PC-3 (cell line): ENCODE measurements around the gene LRRC7. TPM values are rescaled to one million over a fixed set of nuclear protein-coding genes. Genes with fewer than 3 reads are reported as not detected.

ENCODE experiments used
- ATAC-seq: fragments of 200-7000 bp; cut with Tn5 transposase; 2 replicates; pipeline ENCODE4 v1.9.1; 2020; ENCODE audit warnings: mild to moderate bottlenecking, moderate library complexity
- BruUV-seq: library from RNA; stranded (reverse); fragments of 400-500 nt; replicated peaks from 2 replicates; lab custom pipeline; 2021; lab: Mats Ljungman, UMichigan
- CTCF ChIA-PET: fragments of 300-600 bp; sonication (Branson Sonifier 250); formaldehyde crosslinking; loops from one replicate; lab custom pipeline; 2022; ENCODE audit warnings: antibody characterized with exemption; lab: Charles Lee
- POLR2A ChIA-PET: fragments of 300-600 bp; sonication (Branson Sonifier 250); formaldehyde crosslinking; loops from one replicate; lab custom pipeline; 2022; ENCODE audit warnings: antibody characterized with exemption; ENCODE audit not compliant: unreplicated experiment; lab: Charles Lee
- DNase-seq: peaks from one replicate; pipeline ENCODE4 v3.0.0-alpha.2; 2015
- H2AFZ ChIP-seq: fragments of 300-600 bp; sonication (generic); 2 replicates; pipeline ENCODE4 v1.6.0; 2016; ENCODE audit warnings: antibody characterized with exemption, low read length
- H3F3A ChIP-seq: fragments of 300-600 bp; sonication (generic); one replicate; pipeline ENCODE4 v1.6.0; 2017; ENCODE audit warnings: antibody characterized with exemption, low read length, control low read depth, mild to moderate bottlenecking; ENCODE audit not compliant: unreplicated experiment
- H3K27ac ChIP-seq: fragments of 300-600 bp; sonication (generic); 2 replicates; pipeline ENCODE4 v1.5.1; 2016; ENCODE audit warnings: mild to moderate bottlenecking, low read length
- H3K27me3 ChIP-seq: fragments of 300-600 bp; sonication (generic); 2 replicates; pipeline ENCODE4 v1.6.1; 2016; ENCODE audit warnings: low read length, mixed read lengths
- H3K36me3 ChIP-seq: fragments of 300-600 bp; sonication (generic); 2 replicates; pipeline ENCODE4 v1.6.1; 2016; ENCODE audit warnings: low read depth, mixed run types, low read length, mixed read lengths
- H3K4me1 ChIP-seq: fragments of 300-600 bp; sonication (generic); 2 replicates; pipeline ENCODE4 v1.5.1; 2016; ENCODE audit warnings: low read length; ENCODE audit not compliant: insufficient read depth
- H3K4me2 ChIP-seq: fragments of 300-600 bp; sonication (generic); 2 replicates; pipeline ENCODE4 v1.6.0; 2016; ENCODE audit warnings: low read length
- H3K4me3 ChIP-seq: fragments of 300-600 bp; sonication (generic); 2 replicates; pipeline ENCODE4 v1.5.1; 2016; ENCODE audit warnings: mild to moderate bottlenecking, low read length, mixed read lengths
- H3K79me2 ChIP-seq: fragments of 300-600 bp; sonication (generic); 2 replicates; pipeline ENCODE4 v1.6.1; 2017; ENCODE audit warnings: low read length, mixed read lengths
- H3K9ac ChIP-seq: fragments of 300-600 bp; sonication (generic); 2 replicates; pipeline ENCODE4 v1.6.0; 2016; ENCODE audit warnings: mild to moderate bottlenecking, low read length
- H3K9me2 ChIP-seq: fragments of 300-600 bp; sonication (generic); replicated peaks from 2 replicates; pipeline ENCODE4 v1.6.1; 2016; ENCODE audit warnings: mixed run types, low read length, mixed read lengths
- H3K9me3 ChIP-seq: fragments of 300-600 bp; sonication (generic); 2 replicates; pipeline ENCODE4 v1.6.1; 2016; ENCODE audit warnings: low read length, mixed read lengths
- H4K20me1 ChIP-seq: fragments of 300-600 bp; sonication (generic); 2 replicates; pipeline ENCODE4 v1.6.1; 2016; ENCODE audit warnings: low read length, mixed read lengths
- CTCF ChIP-seq: fragments of 300-600 bp; sonication (generic); conservative IDR thresholded peaks from 2 replicates; pipeline ENCODE4 v1.5.1; 2017; ENCODE audit warnings: antibody characterized with exemption, low read depth, mild to moderate bottlenecking, low read length
- EZH2 ChIP-seq: fragments of 300-600 bp; sonication (generic); IDR thresholded peaks from one replicate; pipeline ENCODE4 v1.6.1; 2017; ENCODE audit warnings: antibody characterized with exemption, mild to moderate bottlenecking, low read length; ENCODE audit not compliant: unreplicated experiment
- EZH2phosphoT487 ChIP-seq: fragments of 300-600 bp; sonication (generic); IDR thresholded peaks from 2 replicates; pipeline ENCODE4 v1.6.1; 2018; ENCODE audit warnings: mild to moderate bottlenecking, antibody characterized with exemption, low read length, borderline replicate concordance
- intact Hi-C: fragments of 100-400 bp; cut with micrococcal nuclease; formaldehyde crosslinking; loops from 2 replicates; pipeline ENCODE4 v1.9.0; 2023
- total RNA-seq: library from RNA; depleted of rRNA; stranded (reverse); fragments of >200 nt; gene quantifications from 2 replicates; pipeline ENCODE4 v1.2.3, GENCODE V29; 2014

Gene LRRC7
- total RNA-seq, 1 experiment from 2014 or later, result 0.04 TPM

DNA sequence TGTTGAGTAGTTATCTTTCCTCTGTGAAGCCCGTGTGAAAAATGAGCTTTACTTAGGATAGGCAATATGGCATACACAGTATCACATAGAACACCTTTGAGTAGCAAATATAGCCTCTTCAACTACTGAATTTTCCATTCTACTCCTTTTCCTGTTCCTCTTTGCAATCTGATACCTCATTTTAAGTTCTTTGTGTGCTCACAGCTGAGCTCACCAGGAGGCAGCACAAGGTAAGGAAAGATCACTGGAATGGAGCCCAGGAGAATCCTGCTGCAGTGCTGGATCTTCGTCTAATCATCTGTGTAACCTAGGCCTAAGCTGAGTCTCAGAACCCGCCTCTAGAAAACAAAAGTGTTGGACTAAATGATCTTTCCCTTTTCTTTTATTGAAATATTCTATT, 466.7 kb downstream of the LRRC7 start:
- Histone ChIP-seq H4K20me1 (no peaks in the 10 kb centered on the region), H3K79me2 (no peaks in the 10 kb centered on the region), H3F3A (no peaks in the 10 kb centered on the region), H3K9me3 (no peaks in the 10 kb centered on the region), H3K9me2 (no peaks in the 10 kb centered on the region), H3K9ac (no peak overlapping the region), H3K27ac (no peak overlapping the region), H3K36me3 (no peaks in the 10 kb centered on the region), H3K4me1 (no peaks in the 10 kb centered on the region; the same call in 1 of the 2 replicates), H2AFZ (no peak overlapping the region), H3K4me3 (no peak overlapping the region), H3K27me3 (peaks cover 10% of the 10 kb centered on the region; the same call in 1 of the 2 replicates), H3K4me2 (no peak overlapping the region)
- peak; percentile 97 for ATAC-seq
- TF ChIP-seq EZH2phosphoT487 (no peak), EZH2 (no peak), CTCF (peak; percentile 76)
- BruUV-seq, result no TSS peak
- peak; percentile 84 for DNase-seq
- intact Hi-C loops, result loop anchor here (1.0 to 2.0 kb wide), 4 partner anchors 98 to 476 kb away; no protein-coding TSS in a partner anchor
- ChIA-PET POLR2A (no interaction called here), CTCF (interaction anchor here (0.6 to 1.1 kb wide), 4 partner anchors 108 to 1581 kb away, joined by 3 to 17 read pairs (median 4); partner anchors contain the start of genes LRRC40 and SRSF11)

DNA sequence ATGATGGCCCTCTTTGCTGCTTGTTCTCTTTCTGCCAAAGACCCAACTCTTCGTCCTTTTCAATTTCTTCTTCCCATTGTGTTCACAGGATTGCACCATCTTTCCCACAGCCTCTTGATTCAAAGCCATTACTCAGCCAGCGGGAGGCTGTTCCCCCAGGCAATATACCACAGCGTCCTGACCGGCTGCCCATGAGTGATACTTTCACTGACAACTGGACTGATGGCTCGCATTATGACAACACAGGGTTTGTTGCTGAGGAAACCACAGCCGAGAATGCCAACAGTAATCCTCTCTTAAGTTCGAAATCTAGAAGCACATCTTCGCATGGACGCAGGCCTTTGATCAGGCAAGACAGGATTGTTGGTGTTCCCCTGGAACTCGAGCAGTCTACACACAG, 470.3 kb downstream of the LRRC7 start:
- peak; percentile 48; the same call in 1 of the 2 replicates for ATAC-seq
- intact Hi-C loops, result no loop called here
- BruUV-seq, result no TSS peak
- Histone ChIP-seq H3F3A (no peaks in the 10 kb centered on the region), H2AFZ (no peak overlapping the region), H3K9ac (no peak overlapping the region), H3K79me2 (no peaks in the 10 kb centered on the region), H3K36me3 (no peaks in the 10 kb centered on the region), H3K27me3 (no peaks in the 10 kb centered on the region), H3K4me3 (no peak overlapping the region), H3K4me1 (no peaks in the 10 kb centered on the region; the same call in 1 of the 2 replicates), H3K9me3 (no peaks in the 10 kb centered on the region), H3K9me2 (no peaks in the 10 kb centered on the region), H3K4me2 (0 out of 2 replicates have a peak overlapping the region, but pooled peaks have one; percentile 26), H3K27ac (no peak overlapping the region), H4K20me1 (no peaks in the 10 kb centered on the region)
- CTCF ChIA-PET, result no interaction called here
- POLR2A ChIA-PET, result no interaction called here
- TF ChIP-seq CTCF (no peak), EZH2 (no peak), EZH2phosphoT487 (no peak)
- DNase-seq, result peak; percentile 83

DNA sequence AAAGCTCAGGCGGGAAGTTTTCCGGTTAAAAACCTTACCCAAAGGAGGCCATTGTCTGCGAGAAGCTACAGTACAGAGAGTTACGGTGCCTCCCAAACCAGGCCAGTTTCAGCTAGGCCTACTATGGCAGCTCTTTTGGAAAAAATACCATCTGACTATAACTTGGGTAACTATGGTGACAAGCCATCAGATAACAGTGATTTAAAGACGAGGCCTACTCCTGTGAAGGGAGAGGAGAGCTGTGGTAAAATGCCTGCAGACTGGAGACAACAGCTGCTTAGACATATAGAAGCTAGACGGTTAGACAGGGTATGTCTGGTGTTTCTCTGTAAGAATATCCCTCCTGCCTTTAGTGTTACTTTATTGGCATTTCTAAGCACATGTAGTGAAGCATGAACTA, 471.8 kb downstream of the LRRC7 start:
- no peaks in the 10 kb centered on the region for H3K27me3 ChIP-seq
- no peak overlapping the region for H3K9ac ChIP-seq
- no peaks in the 10 kb centered on the region for H3K9me2 ChIP-seq
- H3K9me3 ChIP-seq, result no peaks in the 10 kb centered on the region
- no peak for DNase-seq
- intact Hi-C loops, result no loop called here
- CTCF ChIA-PET, result no interaction called here
- POLR2A ChIA-PET, result no interaction called here
- H3F3A ChIP-seq, result no peaks in the 10 kb centered on the region
- H3K79me2 ChIP-seq, result no peaks in the 10 kb centered on the region
- H4K20me1 ChIP-seq, result no peaks in the 10 kb centered on the region
- no peak overlapping the region for H3K27ac ChIP-seq
- BruUV-seq, result no TSS peak
- H3K4me2 ChIP-seq, result no peak overlapping the region
- no peaks in the 10 kb centered on the region for H3K36me3 ChIP-seq
- ATAC-seq, result no peak
- peaks cover 11% of the 10 kb centered on the region for H3K4me1 ChIP-seq
- TF ChIP-seq EZH2phosphoT487 (no peak), EZH2 (no peak), CTCF (no peak)
- H2AFZ ChIP-seq, result no peak overlapping the region
- H3K4me3 ChIP-seq, result no peak overlapping the region
